ES-I3 (cell line): ENCODE measurements around the gene SLC6A17.

Source experiments
- H3K36me3 ChIP-seq: 2 replicates; pipeline ENCODE4 v1.6.1; 2013; ENCODE audit warnings: mild to moderate bottlenecking, low read length, control low read depth, moderate library complexity; ENCODE audit not compliant: insufficient read depth
- H3K4me1 ChIP-seq: 2 replicates; pipeline ENCODE4 v1.6.1; 2013; ENCODE audit warnings: mild to moderate bottlenecking, control low read depth, low read length; ENCODE audit not compliant: insufficient read depth
- H3K9ac ChIP-seq: 2 replicates; pipeline ENCODE4 v1.6.1; 2013; ENCODE audit warnings: low read depth, mild to moderate bottlenecking, low read length, moderate library complexity
- H3K9me3 ChIP-seq: 2 replicates; pipeline ENCODE4 v1.6.1; 2013; ENCODE audit warnings: mild to moderate bottlenecking, low read length, moderate library complexity; ENCODE audit not compliant: control insufficient read depth, insufficient read depth

SLC6A17 gene

DNA sequence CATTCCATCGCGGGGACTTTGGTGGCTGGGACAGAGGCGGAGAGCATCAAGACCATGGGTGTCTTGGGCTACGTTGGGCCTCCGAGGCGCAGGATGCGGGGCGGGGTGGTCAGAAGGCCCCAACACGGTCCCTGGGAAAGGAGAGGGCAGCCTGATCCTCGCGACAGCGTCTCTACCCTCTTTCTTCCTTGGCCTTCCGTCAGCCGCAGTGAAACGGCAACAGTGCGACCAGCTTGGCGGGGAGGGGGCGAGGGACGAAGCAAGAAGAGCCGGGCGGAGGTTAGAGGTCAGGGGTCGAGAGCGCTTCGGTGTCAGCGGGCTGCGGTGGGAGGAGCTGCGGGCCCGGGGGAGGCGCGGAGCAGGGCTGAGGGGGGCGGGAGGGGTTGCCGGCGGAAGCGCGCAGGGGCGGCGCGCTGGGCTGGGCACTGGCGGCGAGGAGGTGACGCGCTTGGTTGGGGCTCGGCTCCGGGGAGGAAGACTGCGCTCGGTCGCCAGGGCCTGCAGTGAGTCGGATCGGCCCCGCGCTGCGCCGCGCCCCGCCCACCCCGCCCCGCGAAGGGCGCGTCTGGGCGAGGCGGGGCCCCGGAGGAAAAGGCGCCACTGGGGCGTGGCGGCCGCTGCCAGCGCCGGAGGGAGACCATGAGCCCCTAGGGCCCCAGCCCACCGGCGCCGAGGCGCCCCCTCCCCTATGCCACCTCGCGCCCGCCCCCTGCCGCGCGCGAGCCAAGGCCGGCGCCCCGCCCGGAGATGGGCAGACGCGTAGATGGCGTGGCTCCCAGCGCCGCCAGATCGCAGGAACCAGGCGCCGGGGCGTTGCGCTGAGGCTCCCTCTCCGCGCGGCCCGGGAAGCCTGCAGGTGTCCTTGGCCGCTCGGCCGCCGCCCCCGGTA is 59.7 kb downstream of the SLC6A17 start, which contains the start of gene KCNC4:
Gene KCNC4, plus strand, starts transcription at position 600 of the 889 bp plus-strand sequence. CDS start 1,186 bp downstream, outside the sequence.
- H3K4me1 ChIP-seq, result peaks cover 15% of the 10 kb centered on the region
- H3K9me3 ChIP-seq, result no peaks in the 10 kb centered on the region
- H3K36me3 ChIP-seq, result no peaks in the 10 kb centered on the region
- peak within 1 kb of the TSS; percentile 75 for H3K9ac ChIP-seq

- Histone ChIP-seq H3K4me1 (peaks cover 15% of the 10 kb centered on the region), H3K36me3 (no peaks in the 10 kb centered on the region), H3K9me3 (no peaks in the 10 kb centered on the region), H3K9ac (peak overlapping the region; percentile 68)
Observed at GRCh38 chr1:110210604-110211495, 60.6 kb downstream of the SLC6A17 start.

DNA sequence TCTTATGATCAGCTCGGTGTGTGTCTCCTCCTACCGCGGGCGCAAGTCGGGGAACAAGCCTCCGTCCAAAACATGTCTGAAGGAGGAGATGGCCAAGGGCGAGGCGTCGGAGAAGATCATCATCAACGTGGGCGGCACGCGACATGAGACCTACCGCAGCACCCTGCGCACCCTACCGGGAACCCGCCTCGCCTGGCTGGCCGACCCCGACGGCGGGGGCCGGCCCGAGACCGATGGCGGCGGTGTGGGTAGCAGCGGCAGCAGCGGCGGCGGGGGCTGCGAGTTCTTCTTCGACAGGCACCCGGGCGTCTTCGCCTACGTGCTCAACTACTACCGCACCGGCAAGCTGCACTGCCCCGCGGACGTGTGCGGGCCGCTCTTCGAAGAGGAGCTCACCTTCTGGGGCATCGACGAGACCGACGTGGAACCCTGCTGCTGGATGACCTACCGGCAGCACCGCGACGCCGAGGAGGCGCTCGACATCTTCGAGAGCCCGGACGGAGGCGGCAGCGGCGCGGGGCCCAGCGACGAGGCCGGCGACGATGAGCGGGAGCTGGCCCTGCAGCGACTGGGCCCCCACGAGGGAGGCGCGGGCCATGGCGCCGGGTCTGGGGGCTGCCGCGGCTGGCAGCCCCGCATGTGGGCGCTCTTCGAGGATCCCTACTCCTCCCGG is 61.3 kb downstream of the SLC6A17 start:
- no peaks in the 10 kb centered on the region for H3K36me3 ChIP-seq
- H3K9ac ChIP-seq, result peak overlapping the region; percentile 68; the same call in 1 of the 2 replicates
- peaks cover 15% of the 10 kb centered on the region for H3K4me1 ChIP-seq
- no peaks in the 10 kb centered on the region for H3K9me3 ChIP-seq

DNA sequence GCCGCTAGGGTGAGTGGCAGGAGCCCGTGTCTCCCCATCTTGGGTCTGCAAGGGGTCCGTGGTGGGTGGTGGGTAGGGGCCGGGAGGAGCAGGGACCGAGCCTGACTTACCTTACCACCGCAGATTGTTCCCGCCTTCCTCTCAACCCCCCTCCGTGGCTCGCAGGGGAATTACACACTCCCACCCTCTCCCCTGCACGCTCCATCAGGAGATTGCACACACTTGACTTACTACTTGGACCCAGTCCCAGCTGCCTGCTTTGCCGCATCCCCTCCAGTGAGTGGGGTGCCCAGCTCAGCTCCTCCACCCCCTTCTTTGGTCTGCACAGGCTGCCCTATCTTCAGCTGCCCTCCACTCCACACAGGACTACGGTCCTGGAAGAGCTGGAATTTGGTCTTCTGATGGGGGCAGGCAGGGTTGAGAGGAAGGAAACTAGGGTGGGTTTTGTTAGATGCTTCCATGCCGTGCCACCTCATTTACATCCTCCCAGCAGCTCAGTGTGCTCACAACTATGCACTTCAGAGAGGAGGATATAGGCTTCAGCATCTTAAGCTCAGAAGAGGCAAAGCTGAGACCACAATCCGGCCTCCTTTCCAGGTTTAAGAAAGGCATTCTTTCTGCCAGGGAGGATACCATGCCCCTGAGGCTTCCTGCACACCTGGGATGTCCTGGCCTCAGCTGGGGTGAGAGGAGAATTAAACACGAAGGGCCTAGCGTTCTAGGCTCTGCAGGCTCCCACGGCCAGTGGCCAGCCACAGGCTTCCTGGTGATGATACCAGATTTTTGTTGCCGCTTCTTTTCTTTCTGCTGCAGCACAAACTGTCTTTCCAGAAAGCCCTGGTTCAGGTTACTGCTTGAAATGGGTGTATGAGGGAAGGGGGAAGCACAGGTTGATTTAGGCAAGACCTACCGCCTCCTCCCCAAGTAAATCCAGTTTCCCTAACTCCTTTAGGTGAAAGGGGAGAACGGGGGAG is 62.2 kb downstream of the SLC6A17 start:
- H3K9me3 ChIP-seq, result no peaks in the 10 kb centered on the region
- H3K9ac ChIP-seq, result peak overlapping the region; percentile 68; the same call in 1 of the 2 replicates
- no peaks in the 10 kb centered on the region for H3K36me3 ChIP-seq
- H3K4me1 ChIP-seq, result peaks cover 15% of the 10 kb centered on the region

- no peak overlapping the region for H3K9ac ChIP-seq
- H3K36me3 ChIP-seq, result no peaks in the 10 kb centered on the region
- H3K9me3 ChIP-seq, result no peaks in the 10 kb centered on the region
- H3K4me1 ChIP-seq, result peaks cover 15% of the 10 kb centered on the region
Observed at GRCh38 chr1:110213143-110213540, 62.8 kb downstream of the SLC6A17 start.

GRCh38 chr1:110214454-110215404 is 64.4 kb downstream of the SLC6A17 start:
- H3K9ac ChIP-seq, result no peak overlapping the region
- H3K9me3 ChIP-seq, result no peaks in the 10 kb centered on the region
- H3K4me1 ChIP-seq, result peaks cover 12% of the 10 kb centered on the region; the same call in 1 of the 2 replicates
- no peaks in the 10 kb centered on the region for H3K36me3 ChIP-seq

GRCh38 chr1:110215621-110216515 is 65.6 kb downstream of the SLC6A17 start:
- no peak overlapping the region for H3K9ac ChIP-seq
- no peaks in the 10 kb centered on the region for H3K9me3 ChIP-seq
- H3K36me3 ChIP-seq, result no peaks in the 10 kb centered on the region
- H3K4me1 ChIP-seq, result peaks cover 12% of the 10 kb centered on the region; the same call in 1 of the 2 replicates

GRCh38 chr1:110216844-110217444 is 66.7 kb downstream of the SLC6A17 start:
- Histone ChIP-seq H3K9ac (no peak overlapping the region), H3K36me3 (no peaks in the 10 kb centered on the region), H3K9me3 (no peaks in the 10 kb centered on the region), H3K4me1 (peaks cover 12% of the 10 kb centered on the region; the same call in 1 of the 2 replicates)

DNA sequence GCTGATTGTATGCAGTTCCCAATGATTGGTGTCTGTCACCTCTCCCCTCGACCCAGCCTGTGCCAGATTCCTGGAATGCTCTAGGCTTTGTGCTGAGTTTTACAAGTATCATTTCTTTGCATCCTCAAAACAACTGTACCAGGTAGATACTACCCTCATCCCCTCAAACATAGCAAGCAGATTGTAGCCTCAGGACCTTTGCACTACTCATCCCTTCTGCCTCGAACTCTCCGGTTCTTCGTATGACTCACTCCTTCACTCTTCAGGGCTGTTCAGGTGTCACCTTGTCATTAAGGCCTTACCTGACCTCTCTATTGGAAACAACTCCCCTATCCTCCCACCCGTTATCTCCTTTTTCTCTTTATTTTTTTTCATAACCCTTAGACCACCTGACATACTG is 67.8 kb downstream of the SLC6A17 start:
- Histone ChIP-seq H3K9me3 (no peaks in the 10 kb centered on the region), H3K36me3 (no peaks in the 10 kb centered on the region), H3K4me1 (peaks cover 4% of the 10 kb centered on the region; the same call in 1 of the 2 replicates), H3K9ac (no peak overlapping the region)

DNA sequence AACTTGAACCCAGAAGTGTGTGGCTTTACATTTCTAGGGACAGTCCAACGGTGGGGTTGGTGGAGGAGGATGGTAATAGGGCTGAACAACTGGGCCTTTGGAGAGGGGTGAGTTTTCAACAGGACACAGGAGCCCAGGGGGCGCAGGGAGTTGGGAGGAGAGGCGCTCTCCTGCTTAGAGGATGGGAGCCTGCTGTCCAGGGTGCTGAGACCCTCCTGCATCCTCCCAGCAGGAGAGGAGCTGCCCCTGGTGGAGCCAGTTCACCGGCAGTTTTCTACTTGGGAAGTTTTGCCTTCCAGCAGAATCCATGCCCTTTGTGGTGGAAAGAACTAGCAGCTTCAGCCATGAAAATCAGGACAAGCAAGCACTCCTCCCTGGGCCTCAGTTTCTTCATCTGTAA is 68.4 kb downstream of the SLC6A17 start:
- Histone ChIP-seq H3K9ac (no peak overlapping the region), H3K4me1 (no peaks in the 10 kb centered on the region), H3K36me3 (no peaks in the 10 kb centered on the region), H3K9me3 (no peaks in the 10 kb centered on the region)

- Histone ChIP-seq H3K36me3 (no peaks in the 10 kb centered on the region), H3K4me1 (no peaks in the 10 kb centered on the region), H3K9me3 (no peaks in the 10 kb centered on the region), H3K9ac (no peak overlapping the region)
Observed at GRCh38 chr1:110220324-110220723, 70.0 kb downstream of the SLC6A17 start.
